Measurements from ENCODE around the gene CTBP2. TPM values are rescaled to one million over a fixed set of nuclear protein-coding genes. Genes with fewer than 3 reads are reported as not detected.

The CTBP2 gene
- total and polyA plus RNA-seq, 4 donors, result 3.4 to 59.2 (median 5.5) TPM

- Histone ChIP-seq H3K27ac (ENCODE audit: low read depth in 1 of 2, low read length in 2 of 2) (peak overlapping the region in 1 of 2 donors; percentile 21), H3K4me3 (ENCODE audit: low read depth in 1 of 3, low read length in 3 of 3) (no peak overlapping the region), H3K36me3 (ENCODE audit: control insufficient read depth in 4 of 4, insufficient read depth in 3 of 4, low read depth in 1 of 4, low read length in 3 of 4) (no peaks in the 10 kb centered on the region), H3K9me3 (ENCODE audit: control insufficient read depth in 4 of 4, low read length in 3 of 4) (no peaks in the 10 kb centered on the region), H3K9ac (ENCODE audit: low read depth in 1 of 2, low read length in 2 of 2) (no peak overlapping the region), H3K27me3 (ENCODE audit: control insufficient read depth in 4 of 4, insufficient read depth in 4 of 4, low read length in 3 of 4) (peaks cover 0 to 7% (median 3%) of the 10 kb centered on the region in 4 donors), H3K4me1 (ENCODE audit: control insufficient read depth in 4 of 4, insufficient read depth in 4 of 4, low read length in 3 of 4) (peaks cover 0 to 24% (median 2%) of the 10 kb centered on the region in 4 donors)
- no peak for DNase-seq (ENCODE audit: low spot score)
- 71% methylated on average over 12 of the region's 12 CpGs for WGBS
- TF ChIP-seq JUND (IDR thresholded peaks at IDR 0.05) (no peak), FOXA1 (IDR thresholded peaks at IDR 0.05) (no peak), HNF4G (IDR thresholded peaks at IDR 0.05) (no peak), GABPA (IDR thresholded peaks at IDR 0.05 in 1 of 2, conservative IDR thresholded peaks at IDR 0.05 in 1 of 2) (no peak), MAX (IDR thresholded peaks at IDR 0.05) (no peak), FOXA2 (IDR thresholded peaks at IDR 0.05) (no peak), YY1 (IDR thresholded peaks at IDR 0.05) (no peak), TAF1 (conservative IDR thresholded peaks at IDR 0.05) (no peak), RXRA (IDR thresholded peaks at IDR 0.05) (no peak), SP1 (IDR thresholded peaks at IDR 0.05) (no peak), NR2F2 (IDR thresholded peaks at IDR 0.05) (no peak), RAD21 (IDR thresholded peaks at IDR 0.05) (no peak)
- TF ChIP-seq, protein P1, sequence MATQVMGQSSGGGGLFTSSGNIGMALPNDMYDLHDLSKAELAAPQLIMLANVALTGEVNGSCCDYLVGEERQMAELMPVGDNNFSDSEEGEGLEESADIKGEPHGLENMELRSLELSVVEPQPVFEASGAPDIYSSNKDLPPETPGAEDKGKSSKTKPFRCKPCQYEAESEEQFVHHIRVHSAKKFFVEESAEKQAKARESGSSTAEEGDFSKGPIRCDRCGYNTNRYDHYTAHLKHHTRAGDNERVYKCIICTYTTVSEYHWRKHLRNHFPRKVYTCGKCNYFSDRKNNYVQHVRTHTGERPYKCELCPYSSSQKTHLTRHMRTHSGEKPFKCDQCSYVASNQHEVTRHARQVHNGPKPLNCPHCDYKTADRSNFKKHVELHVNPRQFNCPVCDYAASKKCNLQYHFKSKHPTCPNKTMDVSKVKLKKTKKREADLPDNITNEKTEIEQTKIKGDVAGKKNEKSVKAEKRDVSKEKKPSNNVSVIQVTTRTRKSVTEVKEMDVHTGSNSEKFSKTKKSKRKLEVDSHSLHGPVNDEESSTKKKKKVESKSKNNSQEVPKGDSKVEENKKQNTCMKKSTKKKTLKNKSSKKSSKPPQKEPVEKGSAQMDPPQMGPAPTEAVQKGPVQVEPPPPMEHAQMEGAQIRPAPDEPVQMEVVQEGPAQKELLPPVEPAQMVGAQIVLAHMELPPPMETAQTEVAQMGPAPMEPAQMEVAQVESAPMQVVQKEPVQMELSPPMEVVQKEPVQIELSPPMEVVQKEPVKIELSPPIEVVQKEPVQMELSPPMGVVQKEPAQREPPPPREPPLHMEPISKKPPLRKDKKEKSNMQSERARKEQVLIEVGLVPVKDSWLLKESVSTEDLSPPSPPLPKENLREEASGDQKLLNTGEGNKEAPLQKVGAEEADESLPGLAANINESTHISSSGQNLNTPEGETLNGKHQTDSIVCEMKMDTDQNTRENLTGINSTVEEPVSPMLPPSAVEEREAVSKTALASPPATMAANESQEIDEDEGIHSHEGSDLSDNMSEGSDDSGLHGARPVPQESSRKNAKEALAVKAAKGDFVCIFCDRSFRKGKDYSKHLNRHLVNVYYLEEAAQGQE (IDR thresholded peaks at IDR 0.05), result no peak
- TF ChIP-seq, protein P2, sequence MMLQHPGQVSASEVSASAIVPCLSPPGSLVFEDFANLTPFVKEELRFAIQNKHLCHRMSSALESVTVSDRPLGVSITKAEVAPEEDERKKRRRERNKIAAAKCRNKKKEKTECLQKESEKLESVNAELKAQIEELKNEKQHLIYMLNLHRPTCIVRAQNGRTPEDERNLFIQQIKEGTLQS (IDR thresholded peaks at IDR 0.05), result no peak
Observed at GRCh38 chr10:125149036-125149679, 11.2 kb downstream of the CTBP2 start.

- no peaks in the 10 kb centered on the region for H3K36me3 ChIP-seq (ENCODE audit: control insufficient read depth in 4 of 4, insufficient read depth in 3 of 4, low read depth in 1 of 4, low read length in 3 of 4)
- H3K4me3 ChIP-seq (ENCODE audit: low read depth in 1 of 3, low read length in 3 of 3), result no peak overlapping the region
- TF ChIP-seq JUND (IDR thresholded peaks at IDR 0.05) (no peak), TAF1 (conservative IDR thresholded peaks at IDR 0.05) (no peak), GABPA (IDR thresholded peaks at IDR 0.05 in 1 of 2, conservative IDR thresholded peaks at IDR 0.05 in 1 of 2) (no peak), HNF4A (conservative IDR thresholded peaks at IDR 0.05) (no peak), YY1 (IDR thresholded peaks at IDR 0.05) (no peak), HNF4G (IDR thresholded peaks at IDR 0.05) (no peak), RAD21 (IDR thresholded peaks at IDR 0.05) (no peak), FOXA2 (IDR thresholded peaks at IDR 0.05) (no peak), EGR1 (IDR thresholded peaks at IDR 0.05; ENCODE audit: low read depth in 2 of 2) (no peak), MAX (IDR thresholded peaks at IDR 0.05) (no peak), NR2F2 (IDR thresholded peaks at IDR 0.05) (no peak)
- TF ChIP-seq, protein P1 (IDR thresholded peaks at IDR 0.05), result no peak
- TF ChIP-seq, protein P3, sequence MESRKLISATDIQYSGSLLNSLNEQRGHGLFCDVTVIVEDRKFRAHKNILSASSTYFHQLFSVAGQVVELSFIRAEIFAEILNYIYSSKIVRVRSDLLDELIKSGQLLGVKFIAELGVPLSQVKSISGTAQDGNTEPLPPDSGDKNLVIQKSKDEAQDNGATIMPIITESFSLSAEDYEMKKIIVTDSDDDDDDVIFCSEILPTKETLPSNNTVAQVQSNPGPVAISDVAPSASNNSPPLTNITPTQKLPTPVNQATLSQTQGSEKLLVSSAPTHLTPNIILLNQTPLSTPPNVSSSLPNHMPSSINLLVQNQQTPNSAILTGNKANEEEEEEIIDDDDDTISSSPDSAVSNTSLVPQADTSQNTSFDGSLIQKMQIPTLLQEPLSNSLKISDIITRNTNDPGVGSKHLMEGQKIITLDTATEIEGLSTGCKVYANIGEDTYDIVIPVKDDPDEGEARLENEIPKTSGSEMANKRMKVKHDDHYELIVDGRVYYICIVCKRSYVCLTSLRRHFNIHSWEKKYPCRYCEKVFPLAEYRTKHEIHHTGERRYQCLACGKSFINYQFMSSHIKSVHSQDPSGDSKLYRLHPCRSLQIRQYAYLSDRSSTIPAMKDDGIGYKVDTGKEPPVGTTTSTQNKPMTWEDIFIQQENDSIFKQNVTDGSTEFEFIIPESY (IDR thresholded peaks at IDR 0.05), result no peak
- TF ChIP-seq, protein P2 (IDR thresholded peaks at IDR 0.05), result no peak
- peaks cover 0 to 23% (median 2%) of the 10 kb centered on the region in 4 donors for H3K4me1 ChIP-seq (ENCODE audit: control insufficient read depth in 4 of 4, insufficient read depth in 4 of 4, low read length in 3 of 4)
- H3K27me3 ChIP-seq (ENCODE audit: control insufficient read depth in 4 of 4, insufficient read depth in 4 of 4, low read length in 3 of 4), result peaks cover 0 to 7% (median 3%) of the 10 kb centered on the region in 4 donors
- WGBS, result 63% methylated on average over 4 of the region's 4 CpGs
- peak overlapping the region in 1 of 2 donors; percentile 21 for H3K27ac ChIP-seq (ENCODE audit: low read depth in 1 of 2, low read length in 2 of 2)
- H3K9ac ChIP-seq (ENCODE audit: low read depth in 1 of 2, low read length in 2 of 2), result no peak overlapping the region
- H3K9me3 ChIP-seq (ENCODE audit: control insufficient read depth in 4 of 4, low read length in 3 of 4), result no peaks in the 10 kb centered on the region
- DNase-seq (ENCODE audit: low spot score), result no peak
Observed at GRCh38 chr10:125148528-125148927, 11.8 kb downstream of the CTBP2 start.
